CD1c-positive myeloid dendritic cell (primary cell): ENCODE results near the gene KRT36.

ENCODE experiments used
- DNase-seq: peaks from one replicate; pipeline ENCODE4 v3.0.0-alpha.2; 2016; ENCODE audit errors: extremely low spot score

The KRT36 gene

GRCh38 chr17:41439375-41439774 lies 50.3 kb downstream of the KRT36 start:
- no peak for DNase-seq

- DNase-seq = no peak
These were observed 51.9 kb downstream of the KRT36 start for GRCh38 chr17:41437769-41438168.

GRCh38 chr17:41437254-41437653 lies 52.5 kb downstream of the KRT36 start:
- no peak for DNase-seq
